ENCODE measurements around the gene LGMN. TPM values are rescaled to one million over a fixed set of nuclear protein-coding genes. Genes with fewer than 3 reads are reported as not detected.

LGMN gene
- total and polyA plus RNA-seq, 2 experiments from 2014 or later = 98.8 to 129 TPM

DNA sequence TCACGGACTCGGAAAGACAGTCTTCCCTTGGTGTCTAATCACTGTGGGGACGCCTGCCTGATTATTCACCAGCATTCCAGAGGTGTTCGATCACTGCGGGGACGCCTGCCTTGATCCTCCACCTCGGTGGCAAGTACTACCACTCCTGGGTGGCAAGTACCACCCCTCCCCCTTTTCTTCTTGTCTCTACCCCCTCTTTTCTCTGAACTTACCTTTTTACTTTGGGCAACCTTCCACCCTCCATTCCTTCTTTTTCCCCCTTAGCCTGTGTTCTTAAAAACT is 12.0 kb upstream of the LGMN start:
- 66 to 73% methylated on average over 7 of the region's 7 CpGs for WGBS, 2 experiments (ENCODE audit: low coverage in 1 of 2, low lambda C conversion rate in 2 of 2, missing lambda C conversion rate in 2 of 2)
- in situ Hi-C loops (cut with MboI) = no loop called here

DNA sequence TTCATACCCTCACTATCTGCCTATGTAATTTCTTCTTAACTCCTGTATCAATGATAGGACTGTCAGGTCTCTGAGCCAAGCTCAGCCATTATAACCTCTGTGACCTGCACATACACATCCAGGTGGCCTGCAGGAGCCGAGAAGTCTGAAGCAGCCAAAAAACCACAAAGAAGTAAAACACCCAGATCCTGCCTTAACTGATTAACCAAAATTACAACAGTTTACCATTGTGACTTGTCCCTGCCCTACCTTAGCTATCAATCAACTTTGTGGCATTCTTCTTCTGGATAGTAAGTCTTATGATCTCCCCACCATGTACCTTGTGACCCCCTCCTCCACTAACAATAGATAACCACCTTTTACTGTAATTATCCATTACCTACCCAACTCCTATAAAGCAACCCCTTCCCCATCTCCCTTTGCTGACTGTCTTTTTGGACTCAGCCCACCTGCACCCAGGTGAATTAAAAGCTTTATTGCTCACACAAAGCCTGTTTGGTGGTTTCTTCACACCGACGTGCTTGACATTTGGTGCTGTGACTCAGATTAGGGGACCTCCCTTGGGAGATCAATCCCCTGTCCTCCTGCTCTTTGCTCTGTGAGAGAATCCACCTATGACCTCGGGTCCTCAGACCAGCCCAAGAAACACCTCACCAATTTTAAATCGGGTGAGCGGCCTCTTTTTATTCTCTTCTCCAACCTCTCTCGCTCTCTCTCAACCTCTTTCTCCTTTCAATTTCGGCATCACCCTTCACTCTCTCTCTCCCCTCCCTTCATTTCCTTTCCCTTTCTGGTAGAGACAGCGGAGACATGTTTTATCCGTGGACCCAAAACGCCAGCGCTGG is 11.5 kb upstream of the LGMN start:
- Histone ChIP-seq H3K9me3 (ENCODE audit: low read depth) (no peaks in the 10 kb centered on the region), H3F3A (ENCODE audit: insufficient read depth) (no peaks in the 10 kb centered on the region), H3K9me2 (ENCODE audit: insufficient read depth) (no peaks in the 10 kb centered on the region), H4K20me1 (ENCODE audit: insufficient read depth) (no peaks in the 10 kb centered on the region), H3K4me1 (ENCODE audit: insufficient read depth) (no peaks in the 10 kb centered on the region), H3K4me2 (ENCODE audit: unreplicated experiment) (no peak overlapping the region), H3K36me3 (ENCODE audit: low read depth) (no peaks in the 10 kb centered on the region), H3K27ac (no peak overlapping the region), H2AFZ (peak overlapping the region; percentile 60), H3K9ac (no peak overlapping the region), H3K27me3 (replicated peaks; ENCODE audit: insufficient read depth) (no peaks in the 10 kb centered on the region), H3K79me2 (ENCODE audit: insufficient read depth) (no peaks in the 10 kb centered on the region), H3K4me3 (no peak overlapping the region)
- no peak for DNase-seq
- WGBS, 2 experiments (ENCODE audit: low coverage in 1 of 2, low lambda C conversion rate in 2 of 2, missing lambda C conversion rate in 2 of 2) = 83 to 84% methylated on average over 12 of the region's 12 CpGs
- TF ChIP-seq EZH2 (IDR thresholded peaks at IDR 0.05; ENCODE audit: insufficient read depth, poor library complexity, severe bottlenecking) = no peak
- no peak for TF ChIP-seq EZH2phosphoT487 (IDR thresholded peaks at IDR 0.05; ENCODE audit: insufficient read depth, low read depth)
- in situ Hi-C loops (cut with MboI) = no loop called here

More for the DNA sequence above, 12.0 kb upstream of the LGMN start:
- DNase-seq = no peak
- Histone ChIP-seq H3K4me1 (ENCODE audit: insufficient read depth) (no peaks in the 10 kb centered on the region), H3K4me2 (ENCODE audit: unreplicated experiment) (no peak overlapping the region), H3K9me3 (ENCODE audit: low read depth) (no peaks in the 10 kb centered on the region), H3K4me3 (no peak overlapping the region), H3K9ac (no peak overlapping the region), H3K79me2 (ENCODE audit: insufficient read depth) (no peaks in the 10 kb centered on the region), H3K27ac (no peak overlapping the region), H3K9me2 (ENCODE audit: insufficient read depth) (no peaks in the 10 kb centered on the region), H4K20me1 (ENCODE audit: insufficient read depth) (no peaks in the 10 kb centered on the region), H2AFZ (no peak overlapping the region), H3K36me3 (ENCODE audit: low read depth) (no peaks in the 10 kb centered on the region), H3F3A (ENCODE audit: insufficient read depth) (no peaks in the 10 kb centered on the region), H3K27me3 (replicated peaks; ENCODE audit: insufficient read depth) (no peaks in the 10 kb centered on the region)
- TF ChIP-seq EZH2phosphoT487 (IDR thresholded peaks at IDR 0.05; ENCODE audit: insufficient read depth, low read depth) = no peak
- no peak for TF ChIP-seq EZH2 (IDR thresholded peaks at IDR 0.05; ENCODE audit: insufficient read depth, poor library complexity, severe bottlenecking)

DNA sequence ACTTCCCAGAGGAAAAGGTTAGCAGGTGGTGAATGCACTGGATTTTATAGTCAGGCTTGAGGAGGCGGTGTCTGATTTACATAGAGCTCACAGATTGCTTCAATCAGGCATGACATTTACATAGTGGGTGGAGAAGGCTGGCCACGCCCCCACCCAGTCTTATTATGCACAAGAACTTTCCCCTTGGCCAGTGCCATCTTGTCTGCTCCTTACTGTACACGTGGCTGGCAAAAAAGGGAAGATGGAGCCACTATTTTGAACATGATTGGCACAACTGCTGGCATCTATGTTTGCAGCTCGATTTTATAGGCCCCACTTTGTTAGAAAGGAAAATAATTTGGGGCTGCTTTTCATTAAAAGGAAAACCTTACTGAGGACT is 10.9 kb upstream of the LGMN start:
- H4K20me1 ChIP-seq (ENCODE audit: insufficient read depth) = no peaks in the 10 kb centered on the region
- H3K79me2 ChIP-seq (ENCODE audit: insufficient read depth) = no peaks in the 10 kb centered on the region
- no peaks in the 10 kb centered on the region for H3K36me3 ChIP-seq (ENCODE audit: low read depth)
- no peak overlapping the region for H3K4me2 ChIP-seq (ENCODE audit: unreplicated experiment)
- H3K4me1 ChIP-seq (ENCODE audit: insufficient read depth) = no peaks in the 10 kb centered on the region
- no peak overlapping the region for H3K9ac ChIP-seq
- H3K9me3 ChIP-seq (ENCODE audit: low read depth) = no peaks in the 10 kb centered on the region
- no peak overlapping the region for H3K27ac ChIP-seq
- in situ Hi-C loops (cut with MboI) = no loop called here
- TF ChIP-seq EZH2 (IDR thresholded peaks at IDR 0.05; ENCODE audit: insufficient read depth, poor library complexity, severe bottlenecking) (no peak), EZH2phosphoT487 (IDR thresholded peaks at IDR 0.05; ENCODE audit: insufficient read depth, low read depth) (no peak)
- no peaks in the 10 kb centered on the region for H3K27me3 ChIP-seq (replicated peaks; ENCODE audit: insufficient read depth)
- DNase-seq = peak; percentile 43
- peak overlapping the region; percentile 60 for H2AFZ ChIP-seq
- no peaks in the 10 kb centered on the region for H3F3A ChIP-seq (ENCODE audit: insufficient read depth)
- no peak overlapping the region for H3K4me3 ChIP-seq
- 17 to 22% methylated on average over 4 of the region's 4 CpGs for WGBS, 2 experiments (ENCODE audit: low coverage in 1 of 2, low lambda C conversion rate in 2 of 2, missing lambda C conversion rate in 2 of 2)
- no peaks in the 10 kb centered on the region for H3K9me2 ChIP-seq (ENCODE audit: insufficient read depth)

DNA sequence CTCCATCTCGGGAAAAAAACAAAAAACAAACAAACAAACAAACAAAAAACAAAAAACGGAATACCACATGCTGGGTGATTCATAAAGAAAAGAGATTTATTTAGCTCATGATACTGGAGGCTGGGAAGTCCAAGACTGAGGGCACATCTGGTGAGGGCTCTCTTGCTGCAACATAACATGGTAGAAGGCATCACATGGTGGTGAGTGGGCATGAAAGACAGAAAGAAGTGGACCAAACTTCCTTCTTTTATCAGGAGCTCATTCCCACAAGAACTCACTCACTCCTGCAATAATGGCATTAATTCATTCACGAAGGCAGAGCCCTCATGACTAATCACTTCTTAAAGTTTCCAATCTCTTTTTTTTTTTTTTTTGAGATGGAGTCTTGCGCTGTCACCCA is 8.0 kb upstream of the LGMN start:
- Histone ChIP-seq H3K4me1 (ENCODE audit: insufficient read depth) (no peaks in the 10 kb centered on the region), H3K4me2 (ENCODE audit: unreplicated experiment) (no peak overlapping the region), H3K36me3 (ENCODE audit: low read depth) (no peaks in the 10 kb centered on the region), H3K4me3 (no peak overlapping the region), H3K79me2 (ENCODE audit: insufficient read depth) (no peaks in the 10 kb centered on the region), H3K9ac (no peak overlapping the region), H3F3A (ENCODE audit: insufficient read depth) (no peaks in the 10 kb centered on the region), H3K27ac (no peak overlapping the region), H4K20me1 (ENCODE audit: insufficient read depth) (no peaks in the 10 kb centered on the region), H2AFZ (no peak overlapping the region), H3K27me3 (replicated peaks; ENCODE audit: insufficient read depth) (no peaks in the 10 kb centered on the region), H3K9me3 (ENCODE audit: low read depth) (no peaks in the 10 kb centered on the region), H3K9me2 (ENCODE audit: insufficient read depth) (no peaks in the 10 kb centered on the region)
- no peak for DNase-seq
- 52 to 58% methylated on average over 4 of the region's 4 CpGs for WGBS, 2 experiments (ENCODE audit: low coverage in 1 of 2, low lambda C conversion rate in 2 of 2, missing lambda C conversion rate in 2 of 2)
- TF ChIP-seq EZH2 (IDR thresholded peaks at IDR 0.05; ENCODE audit: insufficient read depth, poor library complexity, severe bottlenecking) = no peak
- no peak for TF ChIP-seq EZH2phosphoT487 (IDR thresholded peaks at IDR 0.05; ENCODE audit: insufficient read depth, low read depth)
- in situ Hi-C loops (cut with MboI) = no loop called here

Measured in GM23248 (cell line).